Left lung (tissue), 10 donors: ENCODE results near the gene RALGPS1. TPM values are rescaled to one million over a fixed set of nuclear protein-coding genes. Genes with fewer than 3 reads are reported as not detected.

Source experiments
- ATAC-seq: fragments of 200-7000 bp; cut with Tn5 transposase; one replicate; pipeline ENCODE4 v1.9.1; 2020; ENCODE audit warnings: moderate library complexity
- DNase-seq, 4 donors: peaks; one replicate each; pipeline ENCODE4 v3.0.0-alpha.2; 2013 to 2020
- H3K27ac ChIP-seq, 2 donors: fragments of 200-600 bp; sonication (generic) in 1 of 2; one replicate each; pipeline versions ENCODE4 v1.5.0 to v1.8.0; 2020 to 2021
- H3K27me3 ChIP-seq, 2 donors: fragments of 200-600 bp; sonication (generic) in 1 of 2; one replicate each; pipeline versions ENCODE4 v1.5.0 to v1.8.0; 2020 to 2021
- H3K36me3 ChIP-seq, 2 donors: fragments of 200-600 bp; sonication (generic) in 1 of 2; one replicate each; pipeline versions ENCODE4 v1.5.0 to v1.8.0; 2020 to 2021
- H3K4me1 ChIP-seq, 2 donors: fragments of 200-600 bp; one replicate each; pipeline ENCODE4 v1.8.0; 2021
- H3K4me3 ChIP-seq, 2 donors: fragments of 200-600 bp; sonication (generic) in 1 of 2; one replicate each; pipeline versions ENCODE4 v1.5.0 to v1.8.0; 2020 to 2021; ENCODE audit warnings: mild to moderate bottlenecking in 1 of 2
- H3K9me3 ChIP-seq, 2 donors: fragments of 200-600 bp; sonication (generic) in 1 of 2; one replicate each; pipeline versions ENCODE4 v1.5.0 to v1.8.0; 2020 to 2021
- CTCF ChIP-seq, 2 donors: fragments of 200-600 bp; sonication (generic) in 1 of 2; IDR thresholded peaks; one replicate each; pipeline versions ENCODE4 v1.5.0 to v1.8.0; 2021; ENCODE audit warnings: antibody characterized with exemption in 2 of 2
- intact Hi-C, 2 donors: fragments of 100-400 bp; cut with DNase I; formaldehyde crosslinking; loops; one replicate each; pipeline versions ENCODE4 v1.11.2 to v1.14.2; 2022
- polyA plus RNA-seq, 6 donors: library from polyadenylated mRNA; unstranded; fragments of 120-200 nt; gene quantifications; one replicate each; pipeline ENCODE4 v1.2.1, GENCODE V29; 2013; ENCODE audit not compliant: insufficient read length in 6 of 6
- total RNA-seq, 2 donors: library from RNA; stranded (reverse); fragmentation: NEBNext Ultra II Directional; extraction: Animal tissue kit (Norgen Biotek cat#: 25700); gene quantifications; one replicate each; pipeline ENCODE4 v1.2.1, GENCODE V29; 2021
- donor health status: DM: no; HTN: yes; CAD: no.
- donor health status: DM: no; HTN: no; CAD: no.

RALGPS1 gene
- total and polyA plus RNA-seq, 8 donors = 11.9 to 27.6 (median 21.5) TPM

GRCh38 chr9:127264462-127265219, 350.1 kb downstream of the RALGPS1 start, which contains the start of gene GARNL3:
TSS of gene GARNL3 (plus strand) at chr9:127264774. CDS start at chr9:127264878, 104 bp downstream.
- ATAC-seq (no peak), DNase-seq (peak in 1 of 4 donors; percentile 17)
- Histone ChIP-seq H3K4me1 (no peaks in the 10 kb centered on the region), H3K4me3 (no peak within 1 kb of the TSS), H3K9me3 (no peaks in the 10 kb centered on the region), H3K36me3 (no peaks in the 10 kb centered on the region), H3K27me3 (no peaks in the 10 kb centered on the region), H3K27ac (no peak within 1 kb of the TSS)
- intact Hi-C loops = no loop called here
- TF ChIP-seq CTCF (IDR thresholded peaks at IDR 0.05) = no peak

GRCh38 chr9:127267793-127268525, 353.4 kb downstream of the RALGPS1 start:
- no peak for DNase-seq
- Histone ChIP-seq H3K27ac (no peak overlapping the region), H3K9me3 (no peaks in the 10 kb centered on the region), H3K27me3 (no peaks in the 10 kb centered on the region), H3K4me1 (no peaks in the 10 kb centered on the region), H3K4me3 (no peak overlapping the region), H3K36me3 (no peaks in the 10 kb centered on the region)
- no peak for TF ChIP-seq CTCF (IDR thresholded peaks at IDR 0.05)
- no peak for ATAC-seq
- intact Hi-C loops = no loop called here

GRCh38 chr9:127269449-127269848, 354.9 kb downstream of the RALGPS1 start:
- Histone ChIP-seq H3K27ac (no peak overlapping the region), H3K9me3 (no peaks in the 10 kb centered on the region), H3K36me3 (no peaks in the 10 kb centered on the region), H3K4me3 (no peak overlapping the region), H3K4me1 (no peaks in the 10 kb centered on the region), H3K27me3 (no peaks in the 10 kb centered on the region)
- no peak for TF ChIP-seq CTCF (IDR thresholded peaks at IDR 0.05)
- intact Hi-C loops = no loop called here
- no peak for ATAC-seq
- DNase-seq = no peak

Other genes starting within 250 kb of the RALGPS1 start
- gene ZBTB43, start 109.7 kb upstream of the RALGPS1 start, total RNA-seq = 10 to 100 TPM; 20.8 to 28.3 TPM
- 10 to 100 TPM; 13.6 to 17.6 (median 15.6) TPM for gene ZBTB43, start 109.7 kb upstream of the RALGPS1 start, polyA plus RNA-seq
- gene ZBTB34, start 54.1 kb upstream of the RALGPS1 start, total RNA-seq = 10 to 100 TPM in 1 of 2 donors, 1 to 10 TPM in 1; 9.9 to 14.1 TPM
- 10 to 100 TPM; 22.1 to 25.3 (median 24.1) TPM for gene ZBTB34, start 54.1 kb upstream of the RALGPS1 start, polyA plus RNA-seq
- 10 to 100 TPM; 22.7 to 26.2 TPM for gene ANGPTL2, start 207.9 kb downstream of the RALGPS1 start, total RNA-seq
- 10 to 100 TPM; 23.3 to 34.7 (median 32.5) TPM for gene ANGPTL2, start 207.9 kb downstream of the RALGPS1 start, polyA plus RNA-seq